B cell (primary cell): ENCODE results near the gene TRIM15. TPM values are rescaled to one million over a fixed set of nuclear protein-coding genes. Genes with fewer than 3 reads are reported as not detected.
A peak's percentile ranks its signal among the peaks of the same experiment; 100 is the strongest.

Experiments
- ATAC-seq: fragments of 200-7000 bp; cut with Tn5 transposase; one replicate; pipeline ENCODE4 v1.10.0; 2021; ENCODE audit warnings: low read depth, mild to moderate bottlenecking, moderate number of reproducible peaks, moderate library complexity
- CTCF ChIA-PET: fragments of 350-600 bp; sonication (Branson Sonifier 250); formaldehyde crosslinking; loops from one replicate; lab custom pipeline; 2021; ENCODE audit warnings: antibody characterized with exemption, inconsistent platforms; lab: Charles Lee
- POLR2A ChIA-PET: fragments of 350-600 bp; sonication (Branson Sonifier 250); formaldehyde crosslinking; loops from one replicate; lab custom pipeline; 2021; ENCODE audit warnings: antibody characterized with exemption; lab: Charles Lee
- DNase-seq: peaks from one replicate; pipeline ENCODE4 v3.0.0; 2013
- H2AFZ ChIP-seq: 2 replicates; pipeline ENCODE4 v1.6.1; 2012; ENCODE audit warnings: mild to moderate bottlenecking, low read depth, low read length; ENCODE audit not compliant: insufficient read depth, poor library complexity, severe bottlenecking
- H3K27ac ChIP-seq, 2 donors: 1 replicate in 1 of 2; 2 replicates in 1 of 2; pipeline ENCODE4 v1.5.1; 2012 to 2013; ENCODE audit warnings: low read length in 2 of 2, mild to moderate bottlenecking in 2 of 2, moderate library complexity in 1 of 2
- H3K27me3 ChIP-seq, 4 experiments: fragments of 200-600 bp in 1 of 4; sonication (generic) in 1 of 4; replicated peaks in 1 of 4; 1 replicate in 2 of 4; 2 replicates in 2 of 4; pipeline versions ENCODE4 v1.6.1 to v1.7.0; 2013 to 2016; ENCODE audit warnings: low read length in 3 of 4, mild to moderate bottlenecking in 2 of 4, mixed read lengths in 1 of 4, moderate library complexity in 1 of 4; ENCODE audit not compliant: insufficient read depth in 4 of 4, control insufficient read depth in 3 of 4; ENCODE audit errors: control extremely low read depth in 1 of 4
- H3K36me3 ChIP-seq, 2 experiments: replicated peaks in 1 of 2; 1 replicate in 1 of 2; 2 replicates in 1 of 2; pipeline versions ENCODE4 v1.6.1 to v1.7.1; 2013; ENCODE audit warnings: low read length in 1 of 2; ENCODE audit not compliant: insufficient read depth in 2 of 2, control insufficient read depth in 1 of 2; ENCODE audit errors: control extremely low read depth in 1 of 2, extremely low read depth in 1 of 2
- H3K4me1 ChIP-seq, 2 donors: fragments of 200-600 bp in 1 of 2; sonication (generic) in 1 of 2; 1 replicate in 1 of 2; 2 replicates in 1 of 2; pipeline versions ENCODE4 v1.5.1 to v1.6.1; 2013 to 2017; ENCODE audit warnings: low read length in 2 of 2; ENCODE audit not compliant: control insufficient read depth in 2 of 2, insufficient read depth in 2 of 2
- H3K4me2 ChIP-seq: replicated peaks from 2 replicates; pipeline ENCODE3; 2012; ENCODE audit warnings: mild to moderate bottlenecking, low read depth, low read length; ENCODE audit not compliant: poor library complexity, severe bottlenecking
- H3K4me3 ChIP-seq, 5 experiments: fragments of 200-600 bp in 1 of 5; sonication (generic) in 1 of 5; 1 replicate in 3 of 5; 2 replicates in 2 of 5; pipeline versions ENCODE4 v1.5.1 to v1.7.0; 2011 to 2016; ENCODE audit warnings: low read length in 4 of 5, mild to moderate bottlenecking in 4 of 5, low read depth in 2 of 5, control low read depth in 1 of 5, moderate library complexity in 1 of 5; ENCODE audit not compliant: insufficient read depth in 1 of 5; ENCODE audit errors: control extremely low read depth in 1 of 5, extremely low read depth in 1 of 5
- H3K79me2 ChIP-seq: fragments of 200-600 bp; sonication (generic); one replicate; pipeline ENCODE4 v1.6.0; 2016; ENCODE audit warnings: low read length; ENCODE audit not compliant: control insufficient read depth, insufficient read depth
- H3K9ac ChIP-seq: fragments of 200-600 bp; sonication (generic); 2 replicates; pipeline ENCODE4 v1.6.1; 2017; ENCODE audit warnings: mild to moderate bottlenecking, low read length, moderate library complexity
- H3K9me3 ChIP-seq, 3 donors: one replicate each; pipeline versions ENCODE4 v1.6.1 to v1.7.1; 2013; ENCODE audit warnings: low read length in 2 of 3; ENCODE audit not compliant: control insufficient read depth in 2 of 3, insufficient read depth in 1 of 3; ENCODE audit errors: control extremely low read depth in 1 of 3
- H4K20me1 ChIP-seq: 2 replicates; pipeline ENCODE4 v1.6.0; 2012; ENCODE audit warnings: mild to moderate bottlenecking, low read length; ENCODE audit not compliant: insufficient read depth, control insufficient read depth, poor library complexity, severe bottlenecking
- H3K27ac Mint-ChIP-seq: one replicate; pipeline ENCODE4 v1.8.0; 2021; ENCODE audit warnings: mixed read lengths
- H3K27me3 Mint-ChIP-seq: one replicate; pipeline ENCODE4 v1.8.0; 2021; ENCODE audit warnings: mixed read lengths
- H3K4me1 Mint-ChIP-seq: one replicate; pipeline ENCODE4 v1.8.0; 2021; ENCODE audit warnings: mixed read lengths
- H3K4me3 Mint-ChIP-seq: one replicate; pipeline ENCODE4 v1.8.0; 2021; ENCODE audit warnings: mixed read lengths
- H3K9me3 Mint-ChIP-seq: one replicate; pipeline ENCODE4 v1.8.0; 2022; ENCODE audit warnings: mixed read lengths; ENCODE audit not compliant: insufficient read depth
- CTCF ChIP-seq: fragments of 200-600 bp; IDR thresholded peaks from one replicate; pipeline ENCODE4 v1.8.0; 2022; ENCODE audit warnings: antibody characterized with exemption, mild to moderate bottlenecking
- EZH2 ChIP-seq: IDR thresholded peaks from 2 replicates; pipeline ENCODE4 v1.6.1; 2012; ENCODE audit warnings: borderline replicate concordance, low read depth, mild to moderate bottlenecking, moderate library complexity, low read length; ENCODE audit not compliant: insufficient read depth, poor library complexity, severe bottlenecking
- WGBS: methylation state at CpG from one replicate; pipeline ENCODE4 v1.1.5; 2013; ENCODE audit warnings: missing lambda C conversion rate; ENCODE audit not compliant: insufficient coverage; 5-methylcytosine and 5-hydroxymethylcytosine counted together
- intact Hi-C: fragments of 100-400 bp; cut with micrococcal nuclease; formaldehyde crosslinking; loops from one replicate; pipeline ENCODE4 v1.10.0; 2022
- polyA plus RNA-seq: library from polyadenylated mRNA; depleted of rRNA; stranded (reverse); fragments of >200 nt; gene quantifications from 2 replicates; pipeline ENCODE4 v1.2.3, GENCODE V29; 2012
- total RNA-seq, 2 donors: library from RNA; stranded (reverse); fragments of 120-200 nt in 1 of 2; gene quantifications; 1 replicate in 1 of 2; 2 replicates in 1 of 2; pipeline versions ENCODE4 v1.2.3 to v1.2.4, GENCODE V29; 2013 to 2022

The TRIM15 gene
- total and polyA plus RNA-seq, 2 donors (not counting 1 experiment from before 2014, with no cell fraction given) = not detected

- Histone ChIP-seq H4K20me1 (peaks cover 48% of the 10 kb centered on the region), H3K27ac (peak overlapping the region in 1 of 2 donors; percentile 25), H3K9ac (no peak overlapping the region), H3K27me3 (no peaks in the 10 kb centered on the region), H3K79me2 (peaks cover 28% of the 10 kb centered on the region), H3K4me3 (no peak overlapping the region), H3K4me1 (peaks cover 0 to 3% of the 10 kb centered on the region in 2 donors), H2AFZ (no peak overlapping the region), H3K36me3 (peaks cover 9 to 87% of the 10 kb centered on the region in 2 experiments), H3K4me2 (no peak overlapping the region), H3K9me3 (no peaks in the 10 kb centered on the region)
- ChIA-PET POLR2A (no interaction called here), CTCF (interaction anchor here (1.0 kb wide), 1 partner anchor 24 kb away, joined by 3 read pairs; no protein-coding TSS in a partner anchor)
- H3K4me3 Mint-ChIP-seq = no peak overlapping the region
- no peaks in the 10 kb centered on the region for H3K9me3 Mint-ChIP-seq
- TF ChIP-seq EZH2 (no peak), CTCF (no peak)
- DNase-seq (no peak), ATAC-seq (no peak)
- H3K27me3 Mint-ChIP-seq = no peaks in the 10 kb centered on the region
- peak overlapping the region; percentile 46 for H3K27ac Mint-ChIP-seq
- 95% methylated on average over 6 of the region's 8 CpGs for WGBS
- intact Hi-C loops = no loop called here
- H3K4me1 Mint-ChIP-seq = peaks cover 6% of the 10 kb centered on the region
Measured at GRCh38 chr6:30194797-30195690, 31.7 kb downstream of the TRIM15 start.

- H3K27me3 Mint-ChIP-seq = no peaks in the 10 kb centered on the region
- Histone ChIP-seq H3K9ac (no peak overlapping the region), H3K36me3 (peaks cover 3 to 86% of the 10 kb centered on the region in 2 experiments), H3K4me2 (no peak overlapping the region), H3K27ac (no peak overlapping the region), H3K4me1 (peaks cover 8 to 12% of the 10 kb centered on the region in 2 donors), H3K9me3 (no peaks in the 10 kb centered on the region), H3K79me2 (peaks cover 37% of the 10 kb centered on the region), H2AFZ (no peak overlapping the region), H3K27me3 (no peaks in the 10 kb centered on the region), H3K4me3 (no peak overlapping the region), H4K20me1 (peaks cover 52% of the 10 kb centered on the region)
- no peak overlapping the region for H3K27ac Mint-ChIP-seq
- 100% methylated on average over 1 of the region's 1 CpG for WGBS
- no peaks in the 10 kb centered on the region for H3K9me3 Mint-ChIP-seq
- intact Hi-C loops = no loop called here
- TF ChIP-seq CTCF (no peak), EZH2 (no peak)
- ATAC-seq (no peak), DNase-seq (no peak)
- ChIA-PET CTCF (interaction anchor here (1.0 to 1.2 kb wide), 2 partner anchors 9 to 23 kb away, joined by 3 read pairs; no protein-coding TSS in a partner anchor), POLR2A (no interaction called here)
- H3K4me3 Mint-ChIP-seq = no peak overlapping the region
- H3K4me1 Mint-ChIP-seq = peaks cover 15% of the 10 kb centered on the region
Measured at GRCh38 chr6:30195951-30196350, 32.6 kb downstream of the TRIM15 start.
